HCT116 (cell line): ENCODE measurements around the gene CD109. TPM values are rescaled to one million over a fixed set of nuclear protein-coding genes. Genes with fewer than 3 reads are reported as not detected.

Experiments
- ATAC-seq: fragments of 200-7000 bp; cut with Tn5 transposase; 2 replicates; pipeline ENCODE4 v1.9.1; 2020; ENCODE audit warnings: mild to moderate bottlenecking, moderate library complexity
- BruUV-seq: library from RNA; stranded (reverse); fragments of 400-500 nt; replicated peaks from 2 replicates; lab custom pipeline; 2021; lab: Mats Ljungman, UMichigan
- CTCF ChIA-PET: fragments of 300-600 bp; sonication (Branson Sonifier 250); formaldehyde crosslinking; loops from one replicate; lab custom pipeline; 2021; ENCODE audit warnings: antibody characterized with exemption; lab: Charles Lee
- POLR2A ChIA-PET: fragments of 300-600, 350-600 bp; sonication (Branson Sonifier 250); formaldehyde crosslinking; loops from one replicate; lab custom pipeline; 2021; ENCODE audit warnings: antibody characterized with exemption; lab: Charles Lee
- RAD21 ChIA-PET, 2 experiments: fragments of 300-600 bp; sonication (Branson Sonifier 250); formaldehyde crosslinking; loops; one replicate each; lab custom pipeline; 2023; ENCODE audit warnings: low total read pairs in 2 of 2; ENCODE audit not compliant: uncharacterized antibody in 2 of 2, unreplicated experiment in 2 of 2, low non-redundant PET in 1 of 2; lab: Charles Lee
- DNase-seq: peaks from one replicate; pipeline ENCODE4 v3.0.0-alpha.2; 2010; ENCODE audit warnings: low read depth, low spot score
- H2AFZ ChIP-seq: fragments of 200-600 bp; shearing (Covaris generic), sonication (generic); 2 replicates; pipeline ENCODE4 v1.6.1; 2017; ENCODE audit warnings: low read depth, mixed run types, mixed read lengths, antibody characterized with exemption, low read length; ENCODE audit not compliant: poor library complexity, severe bottlenecking
- H3K27ac ChIP-seq: 2 replicates; pipeline ENCODE4 v1.5.1; 2012; ENCODE audit warnings: low read depth, low read length
- H3K27me3 ChIP-seq: fragments of 200-600 bp; sonication (generic); 2 replicates; pipeline ENCODE4 v1.6.1; 2016; ENCODE audit warnings: mixed run types, low read length, mixed read lengths; ENCODE audit not compliant: insufficient read depth
- H3K36me3 ChIP-seq, 2 experiments: fragments of 200-500 bp in 1 of 2; fragments of 200-600 bp in 1 of 2; sonication (Bioruptor generic) in 1 of 2; sonication (generic) in 1 of 2; 2 replicates each; pipeline versions ENCODE4 v1.5.1 to v1.6.1; 2014 to 2016; ENCODE audit warnings: low read length in 2 of 2, inconsistent platforms in 1 of 2, mixed read lengths in 1 of 2, mixed run types in 1 of 2; ENCODE audit not compliant: insufficient read depth in 2 of 2, control insufficient read depth in 1 of 2
- H3K4me1 ChIP-seq, 2 experiments: fragments of 200-600 bp in 1 of 2; sonication (generic) in 1 of 2; 2 replicates each; pipeline versions ENCODE4 v1.5.1 to v1.6.1; 2012 to 2017; ENCODE audit warnings: low read length in 2 of 2, inconsistent platforms in 1 of 2, mild to moderate bottlenecking in 1 of 2, mixed read lengths in 1 of 2, mixed run types in 1 of 2, moderate library complexity in 1 of 2; ENCODE audit not compliant: insufficient read depth in 2 of 2, control insufficient read depth in 1 of 2
- H3K4me2 ChIP-seq: fragments of 200-600 bp; sonication (generic); 2 replicates; pipeline ENCODE4 v1.6.1; 2017; ENCODE audit warnings: mixed run types, low read length, mixed read lengths
- H3K4me3 ChIP-seq, 2 experiments: fragments of 200-600 bp in 1 of 2; sonication (generic) in 1 of 2; replicated peaks in 1 of 2; 2 replicates each; pipeline ENCODE4 v1.5.1; 2011 to 2016; ENCODE audit warnings: low read length in 2 of 2, control low read depth in 1 of 2, low read depth in 1 of 2, mild to moderate bottlenecking in 1 of 2, mixed read lengths in 1 of 2, mixed run types in 1 of 2
- H3K79me2 ChIP-seq: fragments of 200-600 bp; sonication (generic); 2 replicates; pipeline ENCODE4 v1.6.1; 2017; ENCODE audit warnings: mild to moderate bottlenecking, mixed run types, low read length, moderate library complexity, mixed read lengths; ENCODE audit not compliant: insufficient read depth
- H3K9ac ChIP-seq: fragments of 200-600 bp; sonication (generic); 2 replicates; pipeline ENCODE4 v1.6.1; 2016; ENCODE audit warnings: low read length, mixed read lengths
- H3K9me2 ChIP-seq: fragments of 200-600 bp; sonication (generic), shearing (Covaris generic); 2 replicates; pipeline ENCODE4 v1.6.1; 2017; ENCODE audit warnings: mixed run types, mild to moderate bottlenecking, moderate library complexity; ENCODE audit not compliant: insufficient read depth
- H3K9me3 ChIP-seq, 2 experiments: fragments of 200-500 bp in 1 of 2; fragments of 200-600 bp in 1 of 2; sonication (Bioruptor generic) in 1 of 2; sonication (generic) in 1 of 2; 2 replicates each; pipeline ENCODE4 v1.6.1; 2014 to 2017; ENCODE audit warnings: low read length in 2 of 2, mixed read lengths in 2 of 2, inconsistent platforms in 1 of 2, low read depth in 1 of 2, mild to moderate bottlenecking in 1 of 2, mixed run types in 1 of 2, moderate library complexity in 1 of 2; ENCODE audit not compliant: control insufficient read depth in 1 of 2, insufficient read depth in 1 of 2
- H4K20me1 ChIP-seq: fragments of 200-600 bp; sonication (generic), shearing (Covaris generic); 2 replicates; pipeline ENCODE4 v1.6.1; 2017; ENCODE audit warnings: mixed run types, mild to moderate bottlenecking, moderate library complexity; ENCODE audit not compliant: insufficient read depth
- EGR1 ChIP-seq: IDR thresholded peaks from 2 replicates; pipeline ENCODE4 v1.6.1; 2012; ENCODE audit warnings: low read depth
- EZH2phosphoT487 ChIP-seq: fragments of 200-600 bp; IDR thresholded peaks from 2 replicates; pipeline ENCODE4 v1.6.1; 2018; ENCODE audit warnings: antibody characterized with exemption, borderline replicate concordance
- FOSL1 ChIP-seq: IDR thresholded peaks from 2 replicates; pipeline ENCODE4 v1.6.1; 2012; ENCODE audit warnings: low read depth
- JUND ChIP-seq: IDR thresholded peaks from 2 replicates; pipeline ENCODE4 v1.6.1; 2012
- POLR2A ChIP-seq: IDR thresholded peaks from 2 replicates; pipeline ENCODE4 v1.7.0; 2011; ENCODE audit warnings: borderline replicate concordance; ENCODE audit not compliant: insufficient read depth, insufficient read length; ENCODE audit errors: extremely low read depth
- RAD21 ChIP-seq: IDR thresholded peaks from 2 replicates; pipeline ENCODE4 v1.6.1; 2012; ENCODE audit warnings: low read depth, mild to moderate bottlenecking
- SIN3A ChIP-seq: IDR thresholded peaks from 2 replicates; pipeline ENCODE4 v1.6.1; 2012; ENCODE audit warnings: low read depth
- SP1 ChIP-seq: IDR thresholded peaks from 2 replicates; pipeline ENCODE4 v1.6.1; 2012; ENCODE audit warnings: low read depth
- SRF ChIP-seq: IDR thresholded peaks from 2 replicates; pipeline ENCODE4 v1.6.1; 2012; ENCODE audit warnings: low read depth
- TCF7L2 ChIP-seq: IDR thresholded peaks from 2 replicates; pipeline ENCODE4 v1.7.0; 2011; ENCODE audit warnings: borderline replicate concordance, inconsistent platforms; ENCODE audit not compliant: insufficient read depth, insufficient read length; ENCODE audit errors: extremely low read depth
- YY1 ChIP-seq: IDR thresholded peaks from 2 replicates; pipeline ENCODE4 v1.6.1; 2011; ENCODE audit warnings: low read length, low read depth, moderate library complexity, mild to moderate bottlenecking; ENCODE audit not compliant: insufficient replicate concordance; ENCODE audit errors: extremely low read depth
- ZFX ChIP-seq: fragments of 450-650 bp; IDR thresholded peaks from 2 replicates; pipeline ENCODE4 v1.6.1; 2017
- ZNF274 ChIP-seq: fragments of 200-500 bp; sonication (Bioruptor generic); IDR thresholded peaks from 2 replicates; pipeline ENCODE4 v1.6.1; 2014; ENCODE audit warnings: mild to moderate bottlenecking, low read depth, low read length, inconsistent platforms
- intact Hi-C: fragments of 100-400 bp; cut with micrococcal nuclease; formaldehyde crosslinking; loops from 2 replicates; pipeline ENCODE4 v1.10.0; 2022
- total RNA-seq: library from RNA; stranded (reverse); gene quantifications from one replicate; pipeline ENCODE4 v1.2.1, GENCODE V29; 2021; ENCODE audit not compliant: unreplicated experiment
- TF ChIP-seq, protein P1 (sequence below): IDR thresholded peaks from 2 replicates; pipeline ENCODE4 v1.6.1; 2011; ENCODE audit warnings: mild to moderate bottlenecking, low read length, moderate library complexity; ENCODE audit not compliant: insufficient replicate concordance; ENCODE audit errors: extremely low read depth
- TF ChIP-seq, protein P2 (sequence below): IDR thresholded peaks from 2 replicates; pipeline ENCODE4 v1.6.1; 2012
- TF ChIP-seq, protein P3 (sequence below): IDR thresholded peaks from 2 replicates; pipeline ENCODE4 v1.6.1; 2012; ENCODE audit warnings: low read depth

CD109 gene
- total RNA-seq, 1 experiment from 2014 or later: 42.1 TPM

DNA sequence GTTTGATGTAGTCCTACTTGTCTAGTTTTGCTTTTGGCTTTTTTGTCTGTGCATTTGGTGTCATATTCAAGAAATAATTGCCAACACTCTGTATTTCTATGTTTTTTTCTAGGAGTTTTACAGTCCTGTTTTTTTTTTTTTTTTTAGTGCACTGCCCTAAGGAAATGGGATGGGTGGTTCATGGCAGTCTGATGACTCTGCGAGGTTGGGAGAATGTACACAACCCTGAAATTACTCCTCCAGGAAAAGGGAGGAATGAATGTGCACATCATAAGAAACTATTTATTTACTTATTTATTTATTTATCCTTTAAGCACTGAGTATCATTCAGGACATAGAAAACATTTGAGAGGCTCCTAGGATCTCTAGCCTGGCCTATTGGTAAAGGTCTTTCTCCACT is 27.0 kb upstream of the CD109 start:
- intact Hi-C loops: no loop called here
- Histone ChIP-seq H3K27me3 (no peaks in the 10 kb centered on the region), H3K36me3 (no peaks in the 10 kb centered on the region), H3K9me2 (no peaks in the 10 kb centered on the region), H3K4me2 (no peak overlapping the region), H3K4me1 (peaks cover 6 to 14% of the 10 kb centered on the region in 2 experiments; a peak in 3 of 4 replicates), H2AFZ (no peak overlapping the region), H3K9me3 (no peaks in the 10 kb centered on the region), H3K27ac (no peak overlapping the region), H3K9ac (no peak overlapping the region), H4K20me1 (no peaks in the 10 kb centered on the region), H3K79me2 (no peaks in the 10 kb centered on the region), H3K4me3 (no peak overlapping the region)
- RAD21 ChIA-PET: no interaction called here
- TF ChIP-seq SP1: no peak
- no peak for TF ChIP-seq TCF7L2
- TF ChIP-seq EGR1: no peak
- TF ChIP-seq, protein P1, sequence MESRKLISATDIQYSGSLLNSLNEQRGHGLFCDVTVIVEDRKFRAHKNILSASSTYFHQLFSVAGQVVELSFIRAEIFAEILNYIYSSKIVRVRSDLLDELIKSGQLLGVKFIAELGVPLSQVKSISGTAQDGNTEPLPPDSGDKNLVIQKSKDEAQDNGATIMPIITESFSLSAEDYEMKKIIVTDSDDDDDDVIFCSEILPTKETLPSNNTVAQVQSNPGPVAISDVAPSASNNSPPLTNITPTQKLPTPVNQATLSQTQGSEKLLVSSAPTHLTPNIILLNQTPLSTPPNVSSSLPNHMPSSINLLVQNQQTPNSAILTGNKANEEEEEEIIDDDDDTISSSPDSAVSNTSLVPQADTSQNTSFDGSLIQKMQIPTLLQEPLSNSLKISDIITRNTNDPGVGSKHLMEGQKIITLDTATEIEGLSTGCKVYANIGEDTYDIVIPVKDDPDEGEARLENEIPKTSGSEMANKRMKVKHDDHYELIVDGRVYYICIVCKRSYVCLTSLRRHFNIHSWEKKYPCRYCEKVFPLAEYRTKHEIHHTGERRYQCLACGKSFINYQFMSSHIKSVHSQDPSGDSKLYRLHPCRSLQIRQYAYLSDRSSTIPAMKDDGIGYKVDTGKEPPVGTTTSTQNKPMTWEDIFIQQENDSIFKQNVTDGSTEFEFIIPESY: no peak
- TF ChIP-seq FOSL1: no peak
- no peak for TF ChIP-seq YY1
- no peak for TF ChIP-seq ZFX
- TF ChIP-seq, protein P2, sequence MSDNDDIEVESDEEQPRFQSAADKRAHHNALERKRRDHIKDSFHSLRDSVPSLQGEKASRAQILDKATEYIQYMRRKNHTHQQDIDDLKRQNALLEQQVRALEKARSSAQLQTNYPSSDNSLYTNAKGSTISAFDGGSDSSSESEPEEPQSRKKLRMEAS: no peak
- no peak for TF ChIP-seq ZNF274
- TF ChIP-seq, protein P3, sequence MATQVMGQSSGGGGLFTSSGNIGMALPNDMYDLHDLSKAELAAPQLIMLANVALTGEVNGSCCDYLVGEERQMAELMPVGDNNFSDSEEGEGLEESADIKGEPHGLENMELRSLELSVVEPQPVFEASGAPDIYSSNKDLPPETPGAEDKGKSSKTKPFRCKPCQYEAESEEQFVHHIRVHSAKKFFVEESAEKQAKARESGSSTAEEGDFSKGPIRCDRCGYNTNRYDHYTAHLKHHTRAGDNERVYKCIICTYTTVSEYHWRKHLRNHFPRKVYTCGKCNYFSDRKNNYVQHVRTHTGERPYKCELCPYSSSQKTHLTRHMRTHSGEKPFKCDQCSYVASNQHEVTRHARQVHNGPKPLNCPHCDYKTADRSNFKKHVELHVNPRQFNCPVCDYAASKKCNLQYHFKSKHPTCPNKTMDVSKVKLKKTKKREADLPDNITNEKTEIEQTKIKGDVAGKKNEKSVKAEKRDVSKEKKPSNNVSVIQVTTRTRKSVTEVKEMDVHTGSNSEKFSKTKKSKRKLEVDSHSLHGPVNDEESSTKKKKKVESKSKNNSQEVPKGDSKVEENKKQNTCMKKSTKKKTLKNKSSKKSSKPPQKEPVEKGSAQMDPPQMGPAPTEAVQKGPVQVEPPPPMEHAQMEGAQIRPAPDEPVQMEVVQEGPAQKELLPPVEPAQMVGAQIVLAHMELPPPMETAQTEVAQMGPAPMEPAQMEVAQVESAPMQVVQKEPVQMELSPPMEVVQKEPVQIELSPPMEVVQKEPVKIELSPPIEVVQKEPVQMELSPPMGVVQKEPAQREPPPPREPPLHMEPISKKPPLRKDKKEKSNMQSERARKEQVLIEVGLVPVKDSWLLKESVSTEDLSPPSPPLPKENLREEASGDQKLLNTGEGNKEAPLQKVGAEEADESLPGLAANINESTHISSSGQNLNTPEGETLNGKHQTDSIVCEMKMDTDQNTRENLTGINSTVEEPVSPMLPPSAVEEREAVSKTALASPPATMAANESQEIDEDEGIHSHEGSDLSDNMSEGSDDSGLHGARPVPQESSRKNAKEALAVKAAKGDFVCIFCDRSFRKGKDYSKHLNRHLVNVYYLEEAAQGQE: no peak
- TF ChIP-seq JUND: no peak
- no peak for TF ChIP-seq SIN3A
- TF ChIP-seq RAD21: no peak
- TF ChIP-seq EZH2phosphoT487: no peak
- TF ChIP-seq SRF: no peak
- no peak for TF ChIP-seq POLR2A
- DNase-seq (no peak), ATAC-seq (no peak)
- CTCF ChIA-PET: no interaction called here
- POLR2A ChIA-PET: no interaction called here
- no TSS peak for BruUV-seq
